ENCODE measurements around the gene CHST11.

CHST11 gene

GRCh38 chr12:104764225-104765091 lies 307.7 kb downstream of the CHST11 start:
- H3K4me2 ChIP-seq (ENCODE audit: low read depth, low read length, poor library complexity, severe bottlenecking), result no peak overlapping the region
- H3K36me3 ChIP-seq (ENCODE audit: low read length), result no peaks in the 10 kb centered on the region
- no peaks in the 10 kb centered on the region for H3K9me3 ChIP-seq (ENCODE audit: insufficient read depth, low read length)
- no peak overlapping the region for H2AFZ ChIP-seq (ENCODE audit: low read depth, low read length, severe bottlenecking)
- H3K9me2 ChIP-seq (replicated peaks; ENCODE audit: insufficient read depth, low read length), result no peaks in the 10 kb centered on the region
- no peak overlapping the region for H3K4me3 ChIP-seq (ENCODE audit: insufficient read depth, low read length, poor library complexity, severe bottlenecking)
- H3K79me2 ChIP-seq (ENCODE audit: insufficient read depth, low read length), result no peaks in the 10 kb centered on the region
- TF ChIP-seq CTCF (IDR thresholded peaks at IDR 0.05; ENCODE audit: insufficient read depth, low read length, poor library complexity, severe bottlenecking) (no peak), EZH2phosphoT487 (conservative IDR thresholded peaks at IDR 0.05; ENCODE audit: low read length) (no peak)
- H3K27ac ChIP-seq (ENCODE audit: low read depth, low read length), result no peak overlapping the region
- H3K27me3 ChIP-seq (ENCODE audit: low read length), result no peaks in the 10 kb centered on the region
- no peaks in the 10 kb centered on the region for H4K20me1 ChIP-seq (ENCODE audit: low read depth, low read length)
- H3F3A ChIP-seq (ENCODE audit: insufficient read depth), result no peaks in the 10 kb centered on the region
- no peak overlapping the region for H3K9ac ChIP-seq (ENCODE audit: low read length)

GRCh38 chr12:104767261-104767660 lies 310.5 kb downstream of the CHST11 start:
- H3K79me2 ChIP-seq (ENCODE audit: insufficient read depth, low read length), result no peaks in the 10 kb centered on the region
- H3K9ac ChIP-seq (ENCODE audit: low read length), result no peak overlapping the region
- no peaks in the 10 kb centered on the region for H3K9me2 ChIP-seq (replicated peaks; ENCODE audit: insufficient read depth, low read length)
- no peak overlapping the region for H3K4me3 ChIP-seq (ENCODE audit: insufficient read depth, low read length, poor library complexity, severe bottlenecking)
- H3K27me3 ChIP-seq (ENCODE audit: low read length), result no peaks in the 10 kb centered on the region
- H3K9me3 ChIP-seq (ENCODE audit: insufficient read depth, low read length), result no peaks in the 10 kb centered on the region
- TF ChIP-seq CTCF (IDR thresholded peaks at IDR 0.05; ENCODE audit: insufficient read depth, low read length, poor library complexity, severe bottlenecking), result no peak
- H3K36me3 ChIP-seq (ENCODE audit: low read length), result no peaks in the 10 kb centered on the region
- H3F3A ChIP-seq (ENCODE audit: insufficient read depth), result no peaks in the 10 kb centered on the region
- no peak overlapping the region for H2AFZ ChIP-seq (ENCODE audit: low read depth, low read length, severe bottlenecking)
- H3K4me2 ChIP-seq (ENCODE audit: low read depth, low read length, poor library complexity, severe bottlenecking), result no peak overlapping the region
- no peak overlapping the region for H3K27ac ChIP-seq (ENCODE audit: low read depth, low read length)
- H4K20me1 ChIP-seq (ENCODE audit: low read depth, low read length), result no peaks in the 10 kb centered on the region

GRCh38 chr12:104768033-104768432 lies 311.3 kb downstream of the CHST11 start:
- Histone ChIP-seq H3K9me2 (replicated peaks; ENCODE audit: insufficient read depth, low read length) (no peaks in the 10 kb centered on the region), H3K9ac (ENCODE audit: low read length) (no peak overlapping the region), H4K20me1 (ENCODE audit: low read depth, low read length) (no peaks in the 10 kb centered on the region), H3F3A (ENCODE audit: insufficient read depth) (no peaks in the 10 kb centered on the region), H2AFZ (ENCODE audit: low read depth, low read length, severe bottlenecking) (no peak overlapping the region), H3K4me2 (ENCODE audit: low read depth, low read length, poor library complexity, severe bottlenecking) (no peak overlapping the region), H3K4me3 (ENCODE audit: insufficient read depth, low read length, poor library complexity, severe bottlenecking) (no peak overlapping the region), H3K79me2 (ENCODE audit: insufficient read depth, low read length) (no peaks in the 10 kb centered on the region), H3K9me3 (ENCODE audit: insufficient read depth, low read length) (no peaks in the 10 kb centered on the region), H3K36me3 (ENCODE audit: low read length) (no peaks in the 10 kb centered on the region), H3K27me3 (ENCODE audit: low read length) (no peaks in the 10 kb centered on the region), H3K27ac (ENCODE audit: low read depth, low read length) (no peak overlapping the region)
- no peak for TF ChIP-seq EZH2phosphoT487 (conservative IDR thresholded peaks at IDR 0.05; ENCODE audit: low read length)
- no peak for TF ChIP-seq CTCF (IDR thresholded peaks at IDR 0.05; ENCODE audit: insufficient read depth, low read length, poor library complexity, severe bottlenecking)
